ENCODE data around the gene MAJIN.

GRCh38 chr11:64999478-64999877 is 27.6 kb upstream of the MAJIN start:
- TF ChIP-seq CTCF (IDR thresholded peaks at IDR 0.05) (no peak), IRF3 (IDR thresholded peaks at IDR 0.05; ENCODE audit: low read depth, low read length) (no peak), MAX (IDR thresholded peaks at IDR 0.05; ENCODE audit: low read depth) (no peak), POLR2AphosphoS5 (IDR thresholded peaks at IDR 0.05; ENCODE audit: low read depth, low read length) (no peak), REST (IDR thresholded peaks at IDR 0.05; ENCODE audit: low read depth, low read length) (no peak)

All from SK-N-SH (cell line).